VCaP (cell line): ENCODE results near the gene HOXD10.

Experiments used
- H3K27ac ChIP-seq: fragments of 450-650 bp; 2 replicates; pipeline ENCODE4 v1.5.1; 2017
- TF ChIP-seq, protein P1 (sequence below): fragments of 450-650 bp; conservative IDR thresholded peaks from 2 replicates; pipeline ENCODE4 v1.5.1; 2017; ENCODE audit warnings: mild to moderate bottlenecking, moderate library complexity

The HOXD10 gene

DNA sequence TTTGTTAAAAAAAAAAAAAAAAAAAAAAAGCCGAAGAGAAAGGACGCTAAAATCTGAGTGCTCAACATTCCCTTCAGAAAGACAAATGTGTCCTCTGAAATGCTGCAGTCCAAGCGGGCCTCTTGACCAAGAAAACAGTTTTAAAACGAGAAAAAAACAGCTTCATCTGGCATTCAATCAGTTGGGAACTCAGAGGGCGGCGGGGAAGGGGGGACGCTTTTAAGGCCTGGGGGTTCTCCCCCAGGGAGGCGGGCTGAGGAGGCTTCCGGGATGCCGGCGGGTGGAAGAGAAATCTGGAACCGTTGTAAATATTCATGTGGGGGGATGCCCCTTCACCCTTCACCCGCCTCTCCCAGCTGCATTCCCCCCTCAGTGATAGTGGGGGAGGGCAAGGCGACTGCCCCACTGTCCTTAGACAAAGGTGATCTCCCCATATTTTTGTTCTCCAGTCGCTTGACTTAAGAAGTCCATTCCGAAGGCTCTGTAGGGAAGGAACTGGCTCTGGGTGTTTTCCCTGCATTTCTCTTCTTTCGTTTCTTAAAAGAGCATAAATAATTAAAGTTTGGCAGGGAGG lies 12.7 kb upstream of the HOXD10 start:
- TF ChIP-seq, protein P1, sequence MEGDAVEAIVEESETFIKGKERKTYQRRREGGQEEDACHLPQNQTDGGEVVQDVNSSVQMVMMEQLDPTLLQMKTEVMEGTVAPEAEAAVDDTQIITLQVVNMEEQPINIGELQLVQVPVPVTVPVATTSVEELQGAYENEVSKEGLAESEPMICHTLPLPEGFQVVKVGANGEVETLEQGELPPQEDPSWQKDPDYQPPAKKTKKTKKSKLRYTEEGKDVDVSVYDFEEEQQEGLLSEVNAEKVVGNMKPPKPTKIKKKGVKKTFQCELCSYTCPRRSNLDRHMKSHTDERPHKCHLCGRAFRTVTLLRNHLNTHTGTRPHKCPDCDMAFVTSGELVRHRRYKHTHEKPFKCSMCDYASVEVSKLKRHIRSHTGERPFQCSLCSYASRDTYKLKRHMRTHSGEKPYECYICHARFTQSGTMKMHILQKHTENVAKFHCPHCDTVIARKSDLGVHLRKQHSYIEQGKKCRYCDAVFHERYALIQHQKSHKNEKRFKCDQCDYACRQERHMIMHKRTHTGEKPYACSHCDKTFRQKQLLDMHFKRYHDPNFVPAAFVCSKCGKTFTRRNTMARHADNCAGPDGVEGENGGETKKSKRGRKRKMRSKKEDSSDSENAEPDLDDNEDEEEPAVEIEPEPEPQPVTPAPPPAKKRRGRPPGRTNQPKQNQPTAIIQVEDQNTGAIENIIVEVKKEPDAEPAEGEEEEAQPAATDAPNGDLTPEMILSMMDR: no peak
- H3K27ac ChIP-seq: no peak overlapping the region

- TF ChIP-seq, protein P1: no peak
- no peak overlapping the region for H3K27ac ChIP-seq
Observed at GRCh38 chr2:176104316-176105077, 12.1 kb upstream of the HOXD10 start.

- no peak overlapping the region for H3K27ac ChIP-seq
- TF ChIP-seq, protein P1: no peak
Observed at GRCh38 chr2:176105078-176105729, 11.4 kb upstream of the HOXD10 start.

- no peak overlapping the region for H3K27ac ChIP-seq
- TF ChIP-seq, protein P1: no peak
Observed at GRCh38 chr2:176105730-176106580, 10.6 kb upstream of the HOXD10 start.

DNA sequence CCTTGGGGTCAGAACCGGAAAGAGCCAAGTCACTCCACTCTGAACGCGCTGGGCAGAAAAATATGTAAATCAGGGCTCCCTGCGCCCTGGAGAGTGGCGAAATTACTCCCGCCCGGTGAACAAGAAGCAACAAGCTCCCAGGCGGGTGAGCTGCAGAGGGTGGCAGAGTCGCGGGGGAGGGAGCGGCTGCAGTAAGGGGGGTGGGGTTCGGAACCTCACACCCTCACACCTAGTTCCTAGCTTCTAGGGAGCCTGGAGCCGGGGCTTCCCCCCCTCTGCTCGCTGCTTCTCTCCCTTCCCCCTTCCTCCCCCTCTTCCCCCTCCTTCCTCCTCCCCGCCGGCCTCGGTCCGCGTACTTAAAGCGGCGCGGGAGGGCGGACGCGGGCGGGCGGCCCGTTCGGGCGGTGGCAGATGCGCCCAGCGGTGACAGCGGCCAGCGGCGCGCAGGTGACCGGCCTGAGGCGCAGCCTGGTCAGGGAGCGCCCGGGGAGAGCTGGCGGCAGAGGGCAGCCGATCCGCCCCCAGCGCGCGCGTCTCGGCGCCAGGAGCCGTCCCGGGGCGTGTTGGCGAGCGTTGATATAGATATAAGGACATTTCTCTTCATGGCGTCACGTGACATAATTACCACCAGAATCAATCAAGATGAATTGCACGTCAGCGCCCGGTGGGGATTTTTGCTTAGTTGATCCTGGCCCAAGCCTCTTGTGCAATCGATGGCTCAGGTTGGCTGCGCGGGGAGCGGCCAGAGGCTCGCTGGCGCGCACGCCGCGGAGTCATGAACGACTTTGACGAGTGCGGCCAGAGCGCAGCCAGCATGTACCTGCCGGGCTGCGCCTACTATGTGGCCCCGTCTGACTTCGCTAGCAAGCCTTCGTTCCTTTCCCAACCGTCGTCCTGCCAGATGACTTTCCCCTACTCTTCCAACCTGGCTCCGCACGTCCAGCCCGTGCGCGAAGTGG lies 9.7 kb upstream of the HOXD10 start, which contains the start of gene HOXD11:
HOXD11 (plus strand) TSS at position 700 of the 959 bp plus-strand sequence; CDS start at position 776, 76 bp downstream.
- TF ChIP-seq, protein P1: peak; percentile 6; the same call in 1 of the 2 replicates
- no peak within 1 kb of the TSS for H3K27ac ChIP-seq

- H3K27ac ChIP-seq: no peak overlapping the region
- TF ChIP-seq, protein P1: no peak
Observed at GRCh38 chr2:176107731-176108181, 8.8 kb upstream of the HOXD10 start.
